ENCODE data around the gene NLRP10.

Gene NLRP10

DNA sequence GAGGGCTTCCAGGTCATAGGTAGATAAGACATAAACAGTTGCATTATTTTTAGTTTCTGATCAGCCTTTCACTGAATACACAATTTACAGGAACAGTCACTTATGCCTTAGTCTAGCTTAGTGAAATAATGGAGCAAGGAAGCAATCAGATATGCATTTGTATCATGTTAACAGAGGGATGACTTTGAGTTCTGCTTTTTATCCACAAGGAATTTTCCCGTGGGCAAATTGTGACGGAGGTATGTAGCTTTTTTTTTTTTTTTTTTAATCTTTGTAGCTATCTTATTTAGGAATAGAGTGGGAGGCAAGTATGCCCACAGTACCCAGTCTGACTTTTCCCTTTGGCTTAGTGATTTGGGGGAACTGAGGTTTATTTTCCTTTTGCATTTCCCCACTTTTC is 3.4 kb upstream of the NLRP10 start:
- Histone ChIP-seq H2AFZ (ENCODE audit: low read length) (no peak overlapping the region), H3K4me1 (ENCODE audit: control insufficient read depth in 2 of 2, insufficient read depth in 1 of 2, low read depth in 1 of 2, low read length in 2 of 2) (no peaks in the 10 kb centered on the region), H3K18ac (ENCODE audit: low read length) (no peak overlapping the region), H3K27ac (replicated peaks; ENCODE audit: low read length) (no peak overlapping the region), H2BK12ac (ENCODE audit: low read length) (no peak overlapping the region), H3K4ac (ENCODE audit: low read length) (no peak overlapping the region), H2BK15ac (ENCODE audit: low read length) (no peak overlapping the region), H3K27me3 (ENCODE audit: control insufficient read depth in 3 of 3, insufficient read depth in 3 of 3, low read depth in 1 of 3, low read length in 3 of 3) (peaks cover 0 to 31% (median 0%) of the 10 kb centered on the region in 3 experiments), H4K8ac (ENCODE audit: low read depth, low read length) (no peak overlapping the region), H2BK5ac (ENCODE audit: low read length) (no peak overlapping the region), H3K23ac (ENCODE audit: low read depth, low read length, poor library complexity) (no peak overlapping the region), H3K36me3 (replicated peaks in 1 of 2; ENCODE audit: control insufficient read depth in 2 of 2, insufficient read depth in 2 of 2, low read length in 2 of 2) (no peaks in the 10 kb centered on the region), H4K91ac (ENCODE audit: low read depth, low read length, poor library complexity) (no peak overlapping the region), H3K4me2 (ENCODE audit: insufficient read depth, low read length, poor library complexity, severe bottlenecking) (no peak overlapping the region), H3K79me1 (ENCODE audit: low read depth, low read length) (no peaks in the 10 kb centered on the region), H3K14ac (ENCODE audit: low read length) (no peak overlapping the region), H3K4me3 (ENCODE audit: low read length in 2 of 2) (no peak overlapping the region), H3K9me3 (replicated peaks in 1 of 2; ENCODE audit: control insufficient read depth in 2 of 2, insufficient read depth in 1 of 2, low read depth in 1 of 2, low read length in 2 of 2) (no peaks in the 10 kb centered on the region), H2BK120ac (ENCODE audit: low read depth, low read length) (no peak overlapping the region), H2AK5ac (ENCODE audit: low read depth, low read length) (no peak overlapping the region), H3K9ac (ENCODE audit: low read depth, low read length, poor library complexity) (no peak overlapping the region)
- no CpG with 5 or more reads among the region's 2 CpGs for WGBS, 2 donors (ENCODE audit: extremely low coverage in 2 of 2, insufficient read length in 2 of 2, insufficient replicate concordance in 1 of 2)
- no peak for DNase-seq (ENCODE audit: low spot score)

DNA sequence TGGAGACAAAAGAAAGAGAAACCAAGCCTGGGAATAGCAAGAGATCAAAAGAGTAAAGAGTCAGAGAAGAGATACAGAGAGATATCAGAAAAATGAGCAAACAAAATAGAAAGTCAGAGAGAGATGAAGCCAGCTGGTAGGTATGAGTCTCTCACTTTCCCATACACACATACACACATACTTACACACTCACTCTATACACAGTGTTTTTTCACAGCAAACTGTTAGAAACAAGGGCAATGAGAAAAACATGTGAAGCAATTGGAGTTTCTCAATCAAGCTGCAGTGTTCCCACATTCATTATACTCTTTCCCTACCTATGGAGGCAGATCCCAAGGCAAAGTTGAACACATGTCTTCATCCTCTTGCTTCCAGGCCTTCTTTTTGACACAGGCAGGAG is 2.6 kb upstream of the NLRP10 start:
- Histone ChIP-seq H3K4me2 (ENCODE audit: insufficient read depth, low read length, poor library complexity, severe bottlenecking) (no peak overlapping the region), H3K36me3 (replicated peaks in 1 of 2; ENCODE audit: control insufficient read depth in 2 of 2, insufficient read depth in 2 of 2, low read length in 2 of 2) (no peaks in the 10 kb centered on the region), H2BK15ac (ENCODE audit: low read length) (no peak overlapping the region), H4K8ac (ENCODE audit: low read depth, low read length) (no peak overlapping the region), H4K91ac (ENCODE audit: low read depth, low read length, poor library complexity) (no peak overlapping the region), H2BK5ac (ENCODE audit: low read length) (no peak overlapping the region), H2AFZ (ENCODE audit: low read length) (no peak overlapping the region), H3K14ac (ENCODE audit: low read length) (no peak overlapping the region), H3K18ac (ENCODE audit: low read length) (no peak overlapping the region), H3K27me3 (ENCODE audit: control insufficient read depth in 3 of 3, insufficient read depth in 3 of 3, low read depth in 1 of 3, low read length in 3 of 3) (peaks cover 0 to 31% (median 0%) of the 10 kb centered on the region in 3 experiments), H2BK12ac (ENCODE audit: low read length) (no peak overlapping the region), H3K23ac (ENCODE audit: low read depth, low read length, poor library complexity) (no peak overlapping the region), H2AK5ac (ENCODE audit: low read depth, low read length) (no peak overlapping the region), H3K9ac (ENCODE audit: low read depth, low read length, poor library complexity) (no peak overlapping the region), H3K4me3 (ENCODE audit: low read length in 2 of 2) (no peak overlapping the region), H3K9me3 (replicated peaks in 1 of 2; ENCODE audit: control insufficient read depth in 2 of 2, insufficient read depth in 1 of 2, low read depth in 1 of 2, low read length in 2 of 2) (no peaks in the 10 kb centered on the region), H2BK120ac (ENCODE audit: low read depth, low read length) (no peak overlapping the region), H3K4me1 (ENCODE audit: control insufficient read depth in 2 of 2, insufficient read depth in 1 of 2, low read depth in 1 of 2, low read length in 2 of 2) (no peaks in the 10 kb centered on the region), H3K79me1 (ENCODE audit: low read depth, low read length) (no peaks in the 10 kb centered on the region), H3K4ac (ENCODE audit: low read length) (no peak overlapping the region), H3K27ac (replicated peaks; ENCODE audit: low read length) (no peak overlapping the region)
- DNase-seq (ENCODE audit: low spot score), result no peak

DNA sequence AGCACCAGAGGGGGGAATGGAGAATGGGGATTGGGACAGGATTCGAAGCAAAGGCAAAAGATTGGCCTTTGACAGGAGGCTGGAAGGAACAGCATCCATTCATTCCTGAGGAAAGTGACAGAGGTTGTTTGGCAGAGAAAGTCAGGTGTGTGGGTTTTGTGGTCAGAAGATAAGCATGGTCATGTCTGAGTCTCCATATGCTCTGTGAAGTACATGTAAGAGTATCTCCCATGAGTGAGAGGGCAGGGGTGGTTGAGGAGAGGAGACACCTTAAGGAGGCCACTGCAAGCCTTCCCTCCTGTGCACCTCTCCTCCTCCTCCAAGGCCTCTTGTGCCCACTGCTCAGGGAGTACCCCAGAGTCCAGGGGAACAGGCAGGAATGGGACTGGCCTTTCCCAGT is 1.9 kb upstream of the NLRP10 start:
- Histone ChIP-seq H2BK12ac (ENCODE audit: low read length) (no peak overlapping the region), H2AK5ac (ENCODE audit: low read depth, low read length) (no peak overlapping the region), H3K27ac (replicated peaks; ENCODE audit: low read length) (no peak overlapping the region), H2BK15ac (ENCODE audit: low read length) (no peak overlapping the region), H3K18ac (ENCODE audit: low read length) (no peak overlapping the region), H3K79me1 (ENCODE audit: low read depth, low read length) (no peaks in the 10 kb centered on the region), H4K8ac (ENCODE audit: low read depth, low read length) (no peak overlapping the region), H3K4ac (ENCODE audit: low read length) (no peak overlapping the region), H3K9me3 (replicated peaks in 1 of 2; ENCODE audit: control insufficient read depth in 2 of 2, insufficient read depth in 1 of 2, low read depth in 1 of 2, low read length in 2 of 2) (no peaks in the 10 kb centered on the region), H3K23ac (ENCODE audit: low read depth, low read length, poor library complexity) (no peak overlapping the region), H2BK5ac (ENCODE audit: low read length) (no peak overlapping the region), H3K4me2 (ENCODE audit: insufficient read depth, low read length, poor library complexity, severe bottlenecking) (no peak overlapping the region), H4K91ac (ENCODE audit: low read depth, low read length, poor library complexity) (no peak overlapping the region), H2AFZ (ENCODE audit: low read length) (no peak overlapping the region), H3K9ac (ENCODE audit: low read depth, low read length, poor library complexity) (no peak overlapping the region), H2BK120ac (ENCODE audit: low read depth, low read length) (no peak overlapping the region), H3K4me3 (ENCODE audit: low read length in 2 of 2) (no peak overlapping the region), H3K4me1 (ENCODE audit: control insufficient read depth in 2 of 2, insufficient read depth in 1 of 2, low read depth in 1 of 2, low read length in 2 of 2) (no peaks in the 10 kb centered on the region), H3K36me3 (replicated peaks in 1 of 2; ENCODE audit: control insufficient read depth in 2 of 2, insufficient read depth in 2 of 2, low read length in 2 of 2) (no peaks in the 10 kb centered on the region), H3K27me3 (ENCODE audit: control insufficient read depth in 3 of 3, insufficient read depth in 3 of 3, low read depth in 1 of 3, low read length in 3 of 3) (peaks cover 0 to 31% (median 0%) of the 10 kb centered on the region in 3 experiments), H3K14ac (ENCODE audit: low read length) (no peak overlapping the region)
- WGBS, 2 donors (ENCODE audit: extremely low coverage in 2 of 2, insufficient read length in 2 of 2, insufficient replicate concordance in 1 of 2), result no CpG with 5 or more reads among the region's 1 CpG
- no peak for DNase-seq (ENCODE audit: low spot score)

DNA sequence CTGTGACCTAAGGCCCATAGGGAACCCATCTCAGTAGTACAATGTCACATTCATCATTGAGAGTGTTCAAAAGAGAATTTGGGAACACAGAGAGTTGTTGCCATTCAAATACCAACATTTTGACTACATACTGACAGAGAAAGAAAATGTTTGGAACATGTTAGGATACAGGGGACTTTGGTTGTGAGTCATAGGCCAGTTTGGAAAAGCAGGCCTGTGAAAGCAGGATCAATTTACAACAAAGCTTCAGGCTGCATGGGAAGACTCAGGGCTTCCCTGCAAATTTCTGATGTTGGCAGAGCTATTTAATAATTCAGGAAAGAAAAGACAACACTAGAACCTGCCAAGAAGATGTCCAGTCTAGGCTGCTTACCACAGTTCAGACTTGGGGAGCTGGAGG is 374 bp downstream of the NLRP10 start:
- no peaks in the 10 kb centered on the region for H3K79me1 ChIP-seq (ENCODE audit: low read depth, low read length)
- H2BK12ac ChIP-seq (ENCODE audit: low read length), result no peak overlapping the region
- no peak overlapping the region for H3K18ac ChIP-seq (ENCODE audit: low read length)
- no peak overlapping the region for H4K91ac ChIP-seq (ENCODE audit: low read depth, low read length, poor library complexity)
- no peak overlapping the region for H4K8ac ChIP-seq (ENCODE audit: low read depth, low read length)
- no peak overlapping the region for H3K14ac ChIP-seq (ENCODE audit: low read length)
- H2AFZ ChIP-seq (ENCODE audit: low read length), result peak overlapping the region; percentile 4
- H3K4me3 ChIP-seq (ENCODE audit: low read length in 2 of 2), result no peak overlapping the region
- no peak overlapping the region for H2BK120ac ChIP-seq (ENCODE audit: low read depth, low read length)
- no peak overlapping the region for H3K23ac ChIP-seq (ENCODE audit: low read depth, low read length, poor library complexity)
- no peak for DNase-seq (ENCODE audit: low spot score)
- H2BK5ac ChIP-seq (ENCODE audit: low read length), result no peak overlapping the region
- no peaks in the 10 kb centered on the region for H3K4me1 ChIP-seq (ENCODE audit: control insufficient read depth in 2 of 2, insufficient read depth in 1 of 2, low read depth in 1 of 2, low read length in 2 of 2)
- no peak overlapping the region for H3K9ac ChIP-seq (ENCODE audit: low read depth, low read length, poor library complexity)
- peaks cover 3% of the 10 kb centered on the region in 2 donors for H3K9me3 ChIP-seq (replicated peaks in 1 of 2; ENCODE audit: control insufficient read depth in 2 of 2, insufficient read depth in 1 of 2, low read depth in 1 of 2, low read length in 2 of 2)
- no peak overlapping the region for H3K27ac ChIP-seq (replicated peaks; ENCODE audit: low read length)
- H2BK15ac ChIP-seq (ENCODE audit: low read length), result no peak overlapping the region
- no peaks in the 10 kb centered on the region for H3K36me3 ChIP-seq (replicated peaks in 1 of 2; ENCODE audit: control insufficient read depth in 2 of 2, insufficient read depth in 2 of 2, low read length in 2 of 2)
- H2AK5ac ChIP-seq (ENCODE audit: low read depth, low read length), result no peak overlapping the region
- no peak overlapping the region for H3K4me2 ChIP-seq (ENCODE audit: insufficient read depth, low read length, poor library complexity, severe bottlenecking)
- peaks cover 0 to 28% (median 0%) of the 10 kb centered on the region in 3 experiments for H3K27me3 ChIP-seq (ENCODE audit: control insufficient read depth in 3 of 3, insufficient read depth in 3 of 3, low read depth in 1 of 3, low read length in 3 of 3)
- no peak overlapping the region for H3K4ac ChIP-seq (ENCODE audit: low read length)
